GM12892 (cell line): ENCODE measurements around the gene TLX2.

Experiments used
- POLR2A ChIP-seq: IDR thresholded peaks from 2 replicates; pipeline ENCODE4 v1.6.1; 2011; ENCODE audit warnings: low read depth, low read length, control low read depth
- POLR2AphosphoS5 ChIP-seq: IDR thresholded peaks from 2 replicates; pipeline ENCODE4 v1.6.1; 2011; ENCODE audit warnings: low read depth, low read length, control low read depth
- TAF1 ChIP-seq: IDR thresholded peaks from 2 replicates; pipeline ENCODE4 v1.6.1; 2011; ENCODE audit warnings: low read depth, mild to moderate bottlenecking, control low read depth, low read length, borderline replicate concordance

DNA sequence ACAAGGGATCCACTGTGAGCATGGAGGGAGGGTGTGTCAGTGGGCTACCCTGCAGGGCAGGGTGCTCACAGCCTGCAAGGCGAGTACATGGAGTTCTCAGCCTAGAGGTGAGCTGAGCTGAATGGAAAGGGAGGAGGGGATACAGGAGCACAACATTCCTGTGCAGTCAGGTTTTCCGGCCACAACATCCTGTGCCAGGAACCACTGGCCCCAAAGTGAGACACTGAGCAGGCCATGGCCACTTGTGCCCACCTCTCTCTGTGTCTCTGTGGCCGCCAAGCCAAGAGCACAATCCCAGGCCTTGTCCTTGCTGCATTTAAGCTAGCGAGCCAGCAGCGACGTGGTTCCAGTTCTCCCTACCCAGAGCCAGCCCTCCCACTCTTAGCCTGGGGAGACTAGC is 46.3 kb downstream of the TLX2 start:
- TF ChIP-seq POLR2A (peak; percentile 12; the same call in 1 of the 2 replicates), TAF1 (no peak), POLR2AphosphoS5 (no peak)
